ENCODE measurements around the gene GRIK3. TPM values are rescaled to one million over a fixed set of nuclear protein-coding genes. Genes with fewer than 3 reads are reported as not detected.

GRIK3 gene
- total RNA-seq, 2 donors from 2014 or later, result 0.30 to 0.55 TPM

DNA sequence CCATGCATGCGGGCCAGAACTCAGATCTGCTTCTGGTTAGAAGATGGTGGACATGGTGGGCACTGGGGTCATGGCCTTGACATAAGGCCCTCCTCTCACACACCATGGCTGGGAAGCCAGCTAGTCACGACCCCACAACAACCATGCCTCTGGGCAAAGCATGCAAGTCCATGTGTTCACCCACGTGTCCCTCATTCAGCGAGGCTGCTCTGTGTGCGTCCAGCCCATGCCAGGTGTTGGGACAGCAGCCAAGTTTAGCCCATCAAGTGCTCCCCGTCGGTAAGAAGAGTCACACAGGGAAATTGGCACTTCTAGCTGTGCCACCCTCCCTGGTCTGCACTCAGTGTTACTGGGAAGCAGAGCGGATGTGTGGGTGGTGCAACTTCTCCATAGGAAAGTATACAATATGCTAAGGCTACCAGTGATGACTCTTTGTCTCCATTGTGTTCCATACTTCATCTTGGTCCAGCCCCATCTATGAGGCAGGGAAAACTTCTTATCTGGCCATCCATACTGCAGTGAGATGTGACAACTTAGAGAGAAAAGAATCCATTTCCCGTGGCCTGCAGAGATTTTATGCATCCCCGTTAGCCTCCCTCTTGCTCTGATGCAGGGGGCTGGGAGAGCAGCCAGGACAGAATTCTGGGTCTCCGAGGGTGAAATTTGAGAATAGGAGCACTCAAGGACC, 198.0 kb downstream of the GRIK3 start:
- TF ChIP-seq, protein P1, sequence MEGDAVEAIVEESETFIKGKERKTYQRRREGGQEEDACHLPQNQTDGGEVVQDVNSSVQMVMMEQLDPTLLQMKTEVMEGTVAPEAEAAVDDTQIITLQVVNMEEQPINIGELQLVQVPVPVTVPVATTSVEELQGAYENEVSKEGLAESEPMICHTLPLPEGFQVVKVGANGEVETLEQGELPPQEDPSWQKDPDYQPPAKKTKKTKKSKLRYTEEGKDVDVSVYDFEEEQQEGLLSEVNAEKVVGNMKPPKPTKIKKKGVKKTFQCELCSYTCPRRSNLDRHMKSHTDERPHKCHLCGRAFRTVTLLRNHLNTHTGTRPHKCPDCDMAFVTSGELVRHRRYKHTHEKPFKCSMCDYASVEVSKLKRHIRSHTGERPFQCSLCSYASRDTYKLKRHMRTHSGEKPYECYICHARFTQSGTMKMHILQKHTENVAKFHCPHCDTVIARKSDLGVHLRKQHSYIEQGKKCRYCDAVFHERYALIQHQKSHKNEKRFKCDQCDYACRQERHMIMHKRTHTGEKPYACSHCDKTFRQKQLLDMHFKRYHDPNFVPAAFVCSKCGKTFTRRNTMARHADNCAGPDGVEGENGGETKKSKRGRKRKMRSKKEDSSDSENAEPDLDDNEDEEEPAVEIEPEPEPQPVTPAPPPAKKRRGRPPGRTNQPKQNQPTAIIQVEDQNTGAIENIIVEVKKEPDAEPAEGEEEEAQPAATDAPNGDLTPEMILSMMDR (IDR thresholded peaks at IDR 0.05), result no peak
- Histone ChIP-seq H3K36me3 (no peaks in the 10 kb centered on the region), H3K9me3 (no peaks in the 10 kb centered on the region), H3K27ac (no peak overlapping the region), H3K4me1 (no peaks in the 10 kb centered on the region), H3K4me3 (no peak overlapping the region), H3K27me3 (no peaks in the 10 kb centered on the region)
- no peak for DNase-seq (ENCODE audit: low spot score)

- TF ChIP-seq, protein P1 (IDR thresholded peaks at IDR 0.05), result no peak
- H3K36me3 ChIP-seq, result no peaks in the 10 kb centered on the region
- no peaks in the 10 kb centered on the region for H3K27me3 ChIP-seq
- no peak for DNase-seq (ENCODE audit: low spot score)
- H3K9me3 ChIP-seq, result no peaks in the 10 kb centered on the region
- no peak overlapping the region for H3K27ac ChIP-seq
- H3K4me3 ChIP-seq, result no peak overlapping the region
- no peaks in the 10 kb centered on the region for H3K4me1 ChIP-seq
Measured at GRCh38 chr1:36835696-36836095, 198.6 kb downstream of the GRIK3 start.

GRCh38 chr1:36835017-36835695, 199.2 kb downstream of the GRIK3 start:
- TF ChIP-seq, protein P1 (IDR thresholded peaks at IDR 0.05), result no peak
- H3K9me3 ChIP-seq, result no peaks in the 10 kb centered on the region
- H3K4me3 ChIP-seq, result no peak overlapping the region
- H3K36me3 ChIP-seq, result no peaks in the 10 kb centered on the region
- H3K27me3 ChIP-seq, result no peaks in the 10 kb centered on the region
- no peak for DNase-seq (ENCODE audit: low spot score)
- H3K27ac ChIP-seq, result no peak overlapping the region
- H3K4me1 ChIP-seq, result no peaks in the 10 kb centered on the region

GRCh38 chr1:36834586-36834985, 199.7 kb downstream of the GRIK3 start:
- Histone ChIP-seq H3K4me1 (no peaks in the 10 kb centered on the region), H3K9me3 (no peaks in the 10 kb centered on the region), H3K27ac (no peak overlapping the region), H3K27me3 (no peaks in the 10 kb centered on the region), H3K4me3 (no peak overlapping the region), H3K36me3 (no peaks in the 10 kb centered on the region)
- TF ChIP-seq, protein P1 (IDR thresholded peaks at IDR 0.05), result no peak
- DNase-seq (ENCODE audit: low spot score), result no peak

DNA sequence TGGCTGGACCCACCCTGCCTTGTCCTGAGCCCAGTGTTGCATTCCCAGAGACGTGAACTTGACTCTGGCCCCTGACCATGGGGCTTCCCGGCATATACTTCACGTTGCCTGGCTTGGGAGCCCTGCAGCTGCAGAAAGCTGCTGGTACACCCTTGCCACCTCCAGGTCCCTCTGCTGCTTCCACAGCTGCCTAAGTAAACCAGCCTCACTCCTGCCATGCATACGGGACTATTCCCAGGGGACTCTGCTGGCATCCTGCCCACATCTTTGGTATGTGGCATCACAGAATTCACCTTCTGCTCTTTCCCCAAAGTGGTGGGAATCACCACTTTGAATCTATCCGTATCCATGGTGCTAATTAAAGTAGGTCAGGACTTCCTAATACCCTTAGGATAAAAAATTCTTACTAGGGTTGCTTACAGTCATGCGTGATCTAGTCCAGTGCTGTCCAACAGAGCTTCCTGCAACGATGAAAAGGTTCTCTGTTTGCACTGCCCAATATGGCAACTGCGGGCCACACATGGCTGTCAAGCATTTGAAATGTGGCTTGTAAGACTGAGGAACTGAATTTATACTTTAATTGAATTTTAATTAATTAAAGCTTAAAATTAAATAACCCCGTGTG, 203.0 kb downstream of the GRIK3 start:
- Histone ChIP-seq H3K4me3 (no peak overlapping the region), H3K27me3 (no peaks in the 10 kb centered on the region), H3K27ac (no peak overlapping the region), H3K36me3 (no peaks in the 10 kb centered on the region), H3K4me1 (no peaks in the 10 kb centered on the region), H3K9me3 (no peaks in the 10 kb centered on the region)
- TF ChIP-seq, protein P1 (IDR thresholded peaks at IDR 0.05), result no peak
- DNase-seq (ENCODE audit: low spot score), result no peak
